AG20443 (cell line): ENCODE results near the gene DBF4B.

Experiments used
- DNase-seq: peaks from one replicate; pipeline ENCODE4 v3.0.0; 2012; ENCODE audit warnings: low spot score, mixed read lengths

The DBF4B gene

GRCh38 chr17:44777394-44778348, 69.2 kb downstream of the DBF4B start:
- DNase-seq, result no peak

DNA sequence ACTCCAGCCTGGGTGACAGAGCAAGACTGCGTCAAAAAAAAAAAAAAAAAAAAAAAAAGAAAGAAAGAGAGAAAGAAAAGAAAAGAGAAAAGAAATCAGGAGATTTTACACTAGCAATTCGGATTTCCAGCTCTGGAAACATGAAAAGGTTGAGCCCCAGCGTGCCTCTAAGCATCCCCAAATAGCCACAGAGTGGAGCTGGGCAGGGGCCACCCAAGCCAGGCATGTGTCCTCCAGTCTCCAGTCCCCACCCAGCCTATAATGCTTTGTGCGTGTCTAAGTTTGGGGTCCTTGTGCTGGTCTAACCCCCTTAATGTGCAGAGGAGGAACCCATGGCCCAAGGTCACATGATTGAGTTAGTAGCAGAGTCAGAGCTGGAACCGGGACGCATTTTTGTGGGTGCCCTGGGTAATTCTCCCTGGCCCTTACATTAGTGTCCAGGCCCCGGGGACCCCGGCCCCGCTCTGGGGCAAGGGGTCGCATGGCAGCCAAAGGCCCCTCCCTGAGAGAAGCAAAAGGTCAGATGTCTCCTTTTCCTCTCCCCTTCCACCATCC, 70.3 kb downstream of the DBF4B start:
- no peak for DNase-seq

- DNase-seq, result peak; percentile 89
Observed at GRCh38 chr17:44779211-44780025, 71.0 kb downstream of the DBF4B start.

DNA sequence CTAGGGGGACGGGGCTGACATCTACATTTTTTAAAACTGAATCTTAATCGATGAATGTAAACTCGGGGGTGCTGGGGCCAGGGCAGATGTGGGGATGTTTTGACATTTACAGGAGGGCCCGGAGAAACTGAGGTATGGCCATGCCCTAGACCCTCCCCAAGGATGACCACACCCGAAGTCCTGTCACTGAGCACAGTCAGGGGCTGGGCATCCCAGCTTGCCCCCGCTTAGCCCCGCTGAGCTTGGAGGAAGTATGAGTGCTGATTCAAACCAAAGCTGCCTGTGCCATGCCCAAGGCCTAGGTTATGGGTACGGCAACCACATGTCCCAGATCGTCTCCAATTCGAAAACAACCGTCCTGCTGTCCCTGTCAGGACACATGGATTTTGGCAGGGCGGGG, 71.7 kb downstream of the DBF4B start:
- DNase-seq, result no peak

- DNase-seq, result no peak
Observed at GRCh38 chr17:44780845-44781480, 72.5 kb downstream of the DBF4B start.

DNA sequence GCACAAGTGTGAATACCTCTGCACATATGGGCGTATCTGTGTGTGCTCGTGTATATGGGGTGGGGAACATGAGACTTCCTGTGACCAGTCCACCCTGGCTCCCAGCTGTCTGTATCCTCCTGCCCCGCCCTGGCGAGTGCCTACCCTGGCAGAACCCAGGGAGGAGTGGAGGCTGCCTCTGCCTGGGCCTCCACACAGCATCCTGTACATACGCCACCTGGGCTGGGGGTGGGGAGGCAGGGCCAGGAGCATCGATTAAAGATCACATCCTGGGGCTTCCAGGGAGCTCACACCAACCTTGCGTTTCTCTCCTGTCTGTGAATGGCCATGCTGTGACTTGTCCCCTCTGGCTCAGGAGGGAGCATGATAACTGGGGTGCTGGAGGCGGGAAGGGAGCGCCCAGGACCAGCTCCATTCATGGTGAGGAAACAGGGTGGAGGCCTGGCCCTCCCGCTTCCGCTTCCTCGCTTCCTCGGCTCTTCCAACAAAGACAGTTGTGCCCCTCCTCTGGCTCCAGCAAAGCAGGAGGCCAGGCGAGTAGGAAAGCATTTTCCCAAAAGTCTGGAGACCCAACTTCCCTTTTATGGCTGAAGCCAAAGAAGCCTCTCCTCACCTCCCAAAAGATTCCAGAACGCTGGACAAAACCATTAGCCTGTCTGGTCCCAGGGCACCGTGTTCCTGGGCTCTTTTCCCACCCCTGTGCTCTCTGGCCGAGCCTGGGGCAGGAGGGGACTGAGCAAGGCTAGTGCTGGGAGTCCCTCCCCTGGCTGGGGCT, 73.3 kb downstream of the DBF4B start:
- DNase-seq, result no peak

- no peak for DNase-seq
Observed at GRCh38 chr17:44782326-44782850, 73.9 kb downstream of the DBF4B start.

DNA sequence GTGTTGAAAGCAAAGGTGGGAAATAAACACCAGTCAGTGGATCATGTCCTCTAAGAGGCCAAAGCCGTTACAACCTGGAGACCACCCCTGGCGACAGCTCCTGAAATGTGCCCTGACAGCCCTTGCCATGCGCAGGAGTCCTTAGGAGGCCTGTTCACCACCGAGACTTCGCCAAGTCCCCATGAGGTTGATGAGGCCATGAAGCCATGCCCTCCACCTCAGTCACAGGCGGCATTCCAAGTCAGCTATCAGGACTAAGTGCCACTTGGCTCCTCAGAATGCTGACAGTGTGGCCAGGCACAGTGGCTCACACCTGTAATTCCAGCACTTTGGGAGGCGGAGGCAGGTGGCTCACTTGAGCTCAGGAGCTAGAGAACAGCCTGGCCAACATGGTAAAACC, 77.5 kb downstream of the DBF4B start:
- no peak for DNase-seq

DNA sequence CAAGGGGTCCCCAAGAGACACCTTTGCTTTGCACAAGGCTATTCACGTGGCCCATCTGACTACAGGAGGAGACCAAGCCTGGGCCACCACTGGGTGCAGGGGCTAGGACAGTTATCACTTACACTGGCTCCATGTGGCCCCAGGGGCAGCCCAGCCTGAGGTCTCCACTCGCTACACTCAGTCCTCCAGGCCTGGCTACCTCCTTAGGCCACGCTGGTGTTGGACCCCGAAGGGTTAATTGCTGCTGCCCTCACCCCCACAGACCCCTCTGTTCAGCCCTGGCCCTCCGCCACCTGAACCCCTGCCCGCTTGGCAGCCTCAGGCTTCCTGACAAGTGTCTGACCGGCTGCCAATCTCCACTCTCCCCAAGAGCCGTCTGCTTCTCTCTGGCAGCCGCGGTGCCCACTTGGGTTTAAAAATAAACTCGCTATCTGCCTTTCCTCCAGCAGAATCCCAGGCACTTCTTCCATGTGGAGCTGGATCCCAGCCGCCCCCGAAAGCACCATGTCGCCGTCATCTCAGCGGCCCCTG, 78.2 kb downstream of the DBF4B start:
- DNase-seq, result no peak

- DNase-seq, result no peak
Observed at GRCh38 chr17:44787271-44787940, 78.9 kb downstream of the DBF4B start.

GRCh38 chr17:44788139-44788538, 79.7 kb downstream of the DBF4B start:
- no peak for DNase-seq

- no peak for DNase-seq
Observed at GRCh38 chr17:44792276-44792675, 83.8 kb downstream of the DBF4B start.

DNA sequence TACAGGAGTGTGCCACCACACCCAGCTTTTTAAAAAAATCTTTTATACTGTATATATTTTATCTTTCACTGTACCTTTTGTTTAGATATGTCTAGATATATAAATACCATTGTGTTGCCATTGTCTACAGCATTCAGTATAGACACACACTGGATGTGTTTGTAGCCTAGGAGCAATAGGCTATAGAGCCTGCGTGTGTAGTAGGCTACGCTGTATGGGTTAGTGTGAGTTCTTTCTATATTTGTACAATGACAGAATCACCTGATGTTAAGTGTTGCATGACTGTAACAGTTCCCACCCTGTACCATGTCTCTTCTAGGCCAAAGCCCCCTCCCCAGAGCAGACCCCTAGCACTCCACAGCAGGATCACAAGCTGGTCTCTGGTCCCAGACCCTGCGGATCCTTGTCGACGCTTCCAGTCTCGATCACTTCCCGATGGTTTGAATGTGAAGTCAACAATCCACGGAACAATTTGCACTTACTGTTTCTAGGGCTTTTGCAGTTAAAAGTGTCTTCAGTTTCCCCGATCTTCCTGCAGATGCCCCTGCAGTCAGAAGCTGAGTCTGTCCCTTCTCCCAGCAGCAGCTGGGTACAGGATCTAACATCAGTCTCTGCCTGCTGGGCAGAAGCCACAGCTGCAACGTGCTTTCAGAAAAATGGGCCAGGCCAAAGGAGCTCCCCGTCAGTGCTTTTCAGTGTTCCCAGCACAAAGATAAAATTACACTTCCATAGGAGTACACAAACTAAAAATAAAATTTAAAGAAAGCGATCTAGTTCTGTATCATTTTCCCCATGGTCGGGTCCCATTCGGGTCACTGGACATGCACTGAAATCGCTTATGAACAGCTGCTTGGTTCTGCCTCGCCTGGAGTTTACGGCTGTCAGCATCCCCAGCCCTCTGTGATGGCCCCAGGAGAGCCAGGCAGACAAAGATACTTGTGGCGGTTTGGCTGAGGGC, 85.7 kb downstream of the DBF4B start:
- no peak for DNase-seq

- peak; percentile 58 for DNase-seq
Observed at GRCh38 chr17:44794851-44795413, 86.5 kb downstream of the DBF4B start.

- DNase-seq, result no peak
Observed at GRCh38 chr17:44795421-44795820, 87.0 kb downstream of the DBF4B start.

GRCh38 chr17:44795928-44796327, 87.5 kb downstream of the DBF4B start:
- no peak for DNase-seq

DNA sequence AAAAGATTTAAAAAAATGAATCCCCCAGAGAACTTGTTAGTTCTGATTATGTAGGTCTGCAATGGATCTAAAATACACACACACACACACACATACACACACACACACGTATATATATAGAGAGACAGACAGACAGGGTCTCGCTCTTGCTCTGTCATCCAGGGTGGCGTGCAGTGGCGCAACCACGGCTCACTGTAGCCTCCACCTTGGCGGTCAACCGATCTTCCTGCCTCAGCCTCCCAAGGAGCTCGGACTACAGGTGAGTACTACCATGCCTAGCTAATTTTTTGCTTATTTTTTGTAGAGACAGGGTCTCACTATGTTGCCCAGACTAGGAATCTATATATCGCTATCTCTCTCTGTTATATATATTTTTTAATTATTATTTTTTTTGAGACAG, 88.3 kb downstream of the DBF4B start:
- DNase-seq, result no peak

GRCh38 chr17:44797802-44798201, 89.3 kb downstream of the DBF4B start:
- DNase-seq, result no peak

DNA sequence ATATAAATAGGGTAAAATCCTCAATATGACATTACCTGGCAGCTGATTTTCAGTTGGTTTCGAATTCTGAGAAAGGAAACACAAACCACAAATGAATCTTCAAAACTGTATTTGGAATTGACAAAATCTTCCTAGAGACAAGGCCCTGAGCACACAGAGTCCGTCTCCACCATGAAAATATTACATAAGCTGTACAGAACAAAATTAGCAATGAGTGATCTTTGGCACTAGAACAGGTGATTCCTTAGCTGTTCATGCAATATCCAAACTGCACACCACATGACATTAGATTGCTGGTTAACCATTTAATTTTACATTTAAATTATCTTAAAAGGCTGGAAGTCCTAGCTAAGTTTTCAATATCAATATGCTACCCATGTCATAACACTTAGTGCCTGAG, 89.9 kb downstream of the DBF4B start:
- no peak for DNase-seq
